MCF 10A (cell line): ENCODE results near the gene CXCR4. TPM values are rescaled to one million over a fixed set of nuclear protein-coding genes. Genes with fewer than 3 reads are reported as not detected.

Experiments used
- BruUV-seq: library from RNA; stranded (reverse); fragments of 400-500 nt; replicated peaks from 2 replicates; lab custom pipeline; 2021; lab: Mats Ljungman, UMichigan
- CTCF ChIA-PET: fragments of 300-600 bp; sonication (Branson Sonifier 250); formaldehyde crosslinking; extraction: SDS; loops from one replicate; lab custom pipeline; 2021; ENCODE audit warnings: antibody characterized with exemption, inconsistent platforms; lab: Yijun Ruan, JAX
- POLR2A ChIA-PET: fragments of 300-600, 350-650 bp; sonication (Branson Sonifier 250); formaldehyde crosslinking; extraction: SDS; loops from one replicate; lab custom pipeline; 2020; ENCODE audit warnings: antibody characterized with exemption, inconsistent platforms; lab: Yijun Ruan, JAX
- DNase-seq: peaks from one replicate; pipeline ENCODE4 v3.0.0-alpha.2; 2018; ENCODE audit not compliant: unreplicated experiment
- H3K27ac Mint-ChIP-seq: one replicate; pipeline ENCODE4 v1.8.0; 2022; ENCODE audit warnings: mild to moderate bottlenecking, low read depth, mixed read lengths; ENCODE audit not compliant: unreplicated experiment
- H3K27me3 Mint-ChIP-seq: one replicate; pipeline ENCODE4 v1.8.0; 2022; ENCODE audit warnings: mixed read lengths; ENCODE audit not compliant: insufficient read depth, unreplicated experiment
- H3K36me3 Mint-ChIP-seq: one replicate; pipeline ENCODE4 v1.8.0; 2022; ENCODE audit warnings: mild to moderate bottlenecking, moderate library complexity, mixed read lengths; ENCODE audit not compliant: insufficient read depth, unreplicated experiment
- H3K4me1 Mint-ChIP-seq: one replicate; pipeline ENCODE4 v1.8.0; 2022; ENCODE audit warnings: mixed read lengths; ENCODE audit not compliant: insufficient read depth, unreplicated experiment
- H3K4me3 Mint-ChIP-seq: one replicate; pipeline ENCODE4 v1.8.0; 2022; ENCODE audit warnings: mild to moderate bottlenecking, moderate library complexity, mixed read lengths; ENCODE audit not compliant: unreplicated experiment
- H3K9me3 Mint-ChIP-seq: one replicate; pipeline ENCODE4 v1.8.0; 2022; ENCODE audit warnings: mixed read lengths; ENCODE audit not compliant: unreplicated experiment
- CTCF ChIP-seq: fragments of 200-600 bp; IDR thresholded peaks from one replicate; pipeline ENCODE4 v1.8.0; 2022; ENCODE audit warnings: antibody characterized with exemption, mild to moderate bottlenecking; ENCODE audit not compliant: unreplicated experiment
- intact Hi-C: fragments of 100-400 bp; cut with micrococcal nuclease; formaldehyde crosslinking; loops from 2 replicates; pipeline ENCODE4 v1.14.1; 2022
- total RNA-seq: library from RNA; stranded (reverse); gene quantifications from 2 replicates; pipeline ENCODE4 v1.2.3, GENCODE V29; 2022

CXCR4 gene
- total RNA-seq, 1 experiment from 2014 or later, result 1.1 TPM

- ChIA-PET CTCF (interaction anchor here (0.6 kb wide), 1 partner anchor 1752 kb away, joined by 4 read pairs; no protein-coding TSS in a partner anchor), POLR2A (interaction anchor here (1.1 kb wide), 1 partner anchor 15 kb away, joined by 3 read pairs; no protein-coding TSS in a partner anchor)
- H3K4me1 Mint-ChIP-seq, result peaks cover 16% of the 10 kb centered on the region
- DNase-seq, result no peak
- no peak for TF ChIP-seq CTCF
- no peak overlapping the region for H3K4me3 Mint-ChIP-seq
- intact Hi-C loops, result no loop called here
- BruUV-seq, result no TSS peak
- no peaks in the 10 kb centered on the region for H3K9me3 Mint-ChIP-seq
- H3K27ac Mint-ChIP-seq, result peak overlapping the region; percentile 52
- no peaks in the 10 kb centered on the region for H3K27me3 Mint-ChIP-seq
- H3K36me3 Mint-ChIP-seq, result no peaks in the 10 kb centered on the region
Measured at GRCh38 chr2:136129601-136130000, 11.7 kb upstream of the CXCR4 start.

DNA sequence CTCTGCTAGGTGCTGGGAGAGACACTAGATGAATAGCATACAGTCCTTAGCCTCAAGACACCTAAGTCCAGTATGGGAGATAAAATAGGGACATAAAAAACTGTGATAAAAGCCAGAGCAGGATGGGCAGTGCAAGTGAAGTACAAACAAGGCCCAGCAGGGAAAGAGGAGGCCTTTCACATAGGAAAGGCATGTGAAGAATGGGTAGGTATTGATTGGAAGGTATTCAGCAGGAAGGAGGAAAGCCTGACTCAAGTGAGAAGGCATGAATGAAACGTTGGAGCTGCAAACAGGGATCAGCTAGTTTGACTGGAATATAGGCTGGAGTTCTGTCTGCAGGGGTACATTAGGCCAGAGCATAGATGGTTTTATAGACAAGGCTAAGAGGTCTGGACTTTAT lies 11.0 kb upstream of the CXCR4 start:
- no peak overlapping the region for H3K4me3 Mint-ChIP-seq
- BruUV-seq, result no TSS peak
- no peak overlapping the region for H3K27ac Mint-ChIP-seq
- no peak for DNase-seq
- H3K36me3 Mint-ChIP-seq, result no peaks in the 10 kb centered on the region
- no peaks in the 10 kb centered on the region for H3K27me3 Mint-ChIP-seq
- TF ChIP-seq CTCF, result no peak
- POLR2A ChIA-PET, result interaction anchor here (1.1 kb wide), 1 partner anchor 15 kb away, joined by 3 read pairs; no protein-coding TSS in a partner anchor
- CTCF ChIA-PET, result interaction anchor here (0.6 kb wide), 1 partner anchor 1752 kb away, joined by 4 read pairs; no protein-coding TSS in a partner anchor
- intact Hi-C loops, result no loop called here
- no peaks in the 10 kb centered on the region for H3K9me3 Mint-ChIP-seq
- H3K4me1 Mint-ChIP-seq, result peaks cover 13% of the 10 kb centered on the region

DNA sequence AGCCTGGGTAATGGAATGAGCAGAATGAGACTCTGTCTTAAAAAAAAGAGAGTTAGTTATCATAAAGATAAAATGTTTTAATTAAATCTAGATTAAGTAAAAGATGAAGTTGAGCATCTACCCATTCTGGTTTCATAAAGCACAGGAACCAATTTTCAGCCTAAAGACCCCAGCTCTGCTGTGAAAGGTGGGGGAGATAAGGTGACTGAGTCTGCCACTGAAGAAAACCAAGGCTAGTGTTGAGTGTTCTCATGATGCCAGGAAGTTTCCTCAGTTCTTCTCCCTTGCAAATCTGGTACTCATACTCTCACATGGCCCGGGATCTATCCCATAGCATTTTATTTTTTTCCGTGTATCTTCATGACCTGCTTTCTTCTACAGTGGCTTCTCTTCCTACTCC lies 10.4 kb upstream of the CXCR4 start:
- no peak for TF ChIP-seq CTCF
- ChIA-PET POLR2A (no interaction called here), CTCF (interaction anchor here (1.2 kb wide), 1 partner anchor 8 kb away, joined by 4 read pairs; no protein-coding TSS in a partner anchor)
- Mint-ChIP-seq H3K27me3 (no peaks in the 10 kb centered on the region), H3K4me3 (no peak overlapping the region), H3K4me1 (peaks cover 8% of the 10 kb centered on the region), H3K36me3 (no peaks in the 10 kb centered on the region), H3K27ac (no peak overlapping the region), H3K9me3 (no peaks in the 10 kb centered on the region)
- intact Hi-C loops, result no loop called here
- no peak for DNase-seq
- BruUV-seq, result no TSS peak

- ChIA-PET POLR2A (interaction anchor here (0.6 kb wide), 1 partner anchor 1241 kb away, joined by 3 read pairs; no protein-coding TSS in a partner anchor), CTCF (interaction anchor here (1.0 to 1.2 kb wide), 2 partner anchors 9 to 17 kb away, joined by 4 read pairs; no protein-coding TSS in a partner anchor)
- H3K36me3 Mint-ChIP-seq, result no peaks in the 10 kb centered on the region
- no peak for DNase-seq
- no TSS peak for BruUV-seq
- peaks cover 8% of the 10 kb centered on the region for H3K4me1 Mint-ChIP-seq
- TF ChIP-seq CTCF, result no peak
- H3K9me3 Mint-ChIP-seq, result no peaks in the 10 kb centered on the region
- H3K27ac Mint-ChIP-seq, result no peak overlapping the region
- no peaks in the 10 kb centered on the region for H3K27me3 Mint-ChIP-seq
- H3K4me3 Mint-ChIP-seq, result no peak overlapping the region
- intact Hi-C loops, result no loop called here
Measured at GRCh38 chr2:136127356-136127755, 9.4 kb upstream of the CXCR4 start.
